Spleen (tissue), 7 donors: ENCODE measurements around the gene GGNBP2.

Experiments used
- CTCF ChIP-seq, 11 experiments: fragments of 200-600 bp in 7 of 11; fragments of 450-650 bp in 4 of 11; sonication (generic) in 4 of 11; IDR thresholded peaks in 8 of 11; conservative IDR thresholded peaks in 3 of 11; 1 replicate in 7 of 11; 2 replicates in 4 of 11; pipeline versions ENCODE4 v1.4.0 to v1.8.0; 2016 to 2021; ENCODE audit warnings: antibody characterized with exemption in 11 of 11, inconsistent platforms in 4 of 11, mild to moderate bottlenecking in 1 of 11
- POLR2A ChIP-seq, 3 donors: fragments of 450-650 bp; IDR thresholded peaks; one replicate each; pipeline ENCODE4 v1.5.1; 2017; ENCODE audit warnings: antibody characterized with exemption in 3 of 3, mild to moderate bottlenecking in 1 of 3
- POLR2AphosphoS5 ChIP-seq, 3 donors: sonication (generic); formaldehyde crosslinking; IDR thresholded peaks; one replicate each; pipeline ENCODE4 v1.5.1; 2017; ENCODE audit warnings: antibody characterized with exemption in 3 of 3
- donor health status: DM: no; HTN: no; CAD: no; lungs with moderate emphysema.
- donor health status: DM: no; HTN: no; CAD: no.
- donor health status: DM: no; HTN: no; CAD: no.

DNA sequence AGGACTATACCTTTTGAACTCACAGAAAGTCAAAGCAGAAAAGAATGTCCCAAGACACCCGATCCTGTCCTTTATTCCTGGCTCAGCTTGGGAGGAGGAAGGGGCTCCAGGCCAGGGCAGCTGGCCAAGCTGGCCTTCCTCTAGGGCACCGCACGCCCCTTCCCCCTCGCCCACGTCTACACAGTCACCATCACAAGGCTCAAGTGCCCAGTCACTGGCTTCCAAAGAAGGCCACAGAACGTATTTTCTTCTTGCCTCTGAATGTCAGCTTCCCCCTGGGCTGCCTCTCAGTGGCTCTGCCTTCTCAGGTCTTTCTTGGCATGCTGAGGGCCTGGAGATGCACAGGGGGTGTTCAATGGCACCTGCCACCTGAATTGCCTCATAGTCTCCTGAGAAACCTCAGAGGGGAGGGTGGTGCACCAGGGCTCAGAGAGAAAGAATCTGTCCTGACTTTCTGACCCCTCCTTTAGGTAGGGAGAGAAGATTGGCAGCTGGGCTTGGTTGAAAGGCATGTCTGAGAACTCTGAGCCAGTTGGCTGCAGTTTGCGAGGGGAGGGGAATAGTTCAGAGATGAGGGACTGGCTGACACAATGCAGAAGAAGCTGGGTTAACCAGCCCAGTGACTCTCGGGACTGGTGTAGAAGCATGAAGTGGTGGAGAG, 49.1 kb downstream of the GGNBP2 start:
- TF ChIP-seq CTCF (IDR thresholded peaks at IDR 0.05 in 8 of 11, conservative IDR thresholded peaks at IDR 0.05 in 3 of 11) = no peak
- no peak for TF ChIP-seq POLR2A (IDR thresholded peaks at IDR 0.05)
- no peak for TF ChIP-seq POLR2AphosphoS5 (IDR thresholded peaks at IDR 0.05)
